Measurements from ENCODE around the gene HDHD5. TPM values are rescaled to one million over a fixed set of nuclear protein-coding genes. Genes with fewer than 3 reads are reported as not detected.

Gene HDHD5
- total and polyA plus RNA-seq, 2 of the 13 experiments (the other 11 are each of a cell fraction or from before 2014, with no cell fraction given), result not detected

GRCh38 chr22:17171153-17172028 is 12.3 kb upstream of the HDHD5 start (continued):
- no peak for TF ChIP-seq CENPBD1 (CRISPR knock-in tag; IDR thresholded peaks at IDR 0.05; ENCODE audit: borderline replicate concordance, low read depth)
- no peak for TF ChIP-seq ZNF235 (CRISPR knock-in tag; IDR thresholded peaks at IDR 0.05; ENCODE audit: borderline replicate concordance)
- TF ChIP-seq HNRNPLL (IDR thresholded peaks at IDR 0.05; ENCODE audit: low read depth, low read length, poor library complexity, severe bottlenecking), result peak; percentile 79
- TF ChIP-seq JARID2 (CRISPR knock-in tag; IDR thresholded peaks at IDR 0.05; ENCODE audit: insufficient replicate concordance), result no peak
- no peak for TF ChIP-seq PBX3 (CRISPR knock-in tag; IDR thresholded peaks at IDR 0.05; ENCODE audit: borderline replicate concordance)
- no peak for TF ChIP-seq TRAFD1 (CRISPR knock-in tag; IDR thresholded peaks at IDR 0.05; ENCODE audit: borderline replicate concordance)
- no peak for TF ChIP-seq MYC (CRISPR knock-in tag; IDR thresholded peaks at IDR 0.05; ENCODE audit: borderline replicate concordance)
- no peak for TF ChIP-seq ZNF260 (CRISPR knock-in tag; IDR thresholded peaks at IDR 0.05; ENCODE audit: borderline replicate concordance, low read depth)
- no peak for TF ChIP-seq HOXD1 (CRISPR knock-in tag; IDR thresholded peaks at IDR 0.05)
- TF ChIP-seq NFYB (CRISPR knock-in tag; IDR thresholded peaks at IDR 0.05), result no peak
- no peak for TF ChIP-seq ZFP36L2 (CRISPR knock-in tag; IDR thresholded peaks at IDR 0.05)
- no peak for TF ChIP-seq NBN (conservative IDR thresholded peaks at IDR 0.05)
- no peak for TF ChIP-seq ATF1 (CRISPR knock-in tag; IDR thresholded peaks at IDR 0.05)
- no peak for TF ChIP-seq KDM6A (CRISPR knock-in tag; IDR thresholded peaks at IDR 0.05; ENCODE audit: low read depth)
- peak; percentile 27 for TF ChIP-seq ZNF883 (CRISPR knock-in tag; IDR thresholded peaks at IDR 0.05; ENCODE audit: not compliant biosample characterization)
- TF ChIP-seq STAG1 (CRISPR knock-in tag; IDR thresholded peaks at IDR 0.05), result peak; percentile 37; the same call in 1 of the 2 replicates
- TF ChIP-seq ATF4 (CRISPR knock-in tag; IDR thresholded peaks at IDR 0.05), result 0 out of 4 replicates have a peak, but pooled peaks of 1 of the 2 experiments have one; percentile 11
- TF ChIP-seq PPARG (CRISPR knock-in tag; conservative IDR thresholded peaks at IDR 0.05), result no peak
- TF ChIP-seq CHD2 (IDR thresholded peaks at IDR 0.05; ENCODE audit: low read depth, low read length), result no peak
- TF ChIP-seq RARG (CRISPR knock-in tag; IDR thresholded peaks at IDR 0.05; ENCODE audit: low read depth), result no peak
- no peak for TF ChIP-seq NFYC (CRISPR knock-in tag; IDR thresholded peaks at IDR 0.05)
- no peak for TF ChIP-seq KAT2B (IDR thresholded peaks at IDR 0.05; ENCODE audit: borderline replicate concordance, low read depth, low read length)
- TF ChIP-seq ZC3H4 (CRISPR knock-in tag; IDR thresholded peaks at IDR 0.05; ENCODE audit: borderline replicate concordance), result no peak; the same call in 1 of the 2 replicates
- TF ChIP-seq HOMEZ (CRISPR knock-in tag; IDR thresholded peaks at IDR 0.05; ENCODE audit: low read depth), result no peak
- TF ChIP-seq KDM3A (CRISPR knock-in tag; IDR thresholded peaks at IDR 0.05; ENCODE audit: low read depth), result 0 out of 2 replicates have a peak, but pooled peaks have one; percentile 29

Measured in HepG2 (cell line).